ENCODE results near the gene SHPK. TPM values are rescaled to one million over a fixed set of nuclear protein-coding genes. Genes with fewer than 3 reads are reported as not detected.

SHPK gene
- total RNA-seq, 5 donors from 2014 or later (not counting 1 experiment from before 2014, with no cell fraction given): 6.4 to 12.3 (median 10.5) TPM

DNA sequence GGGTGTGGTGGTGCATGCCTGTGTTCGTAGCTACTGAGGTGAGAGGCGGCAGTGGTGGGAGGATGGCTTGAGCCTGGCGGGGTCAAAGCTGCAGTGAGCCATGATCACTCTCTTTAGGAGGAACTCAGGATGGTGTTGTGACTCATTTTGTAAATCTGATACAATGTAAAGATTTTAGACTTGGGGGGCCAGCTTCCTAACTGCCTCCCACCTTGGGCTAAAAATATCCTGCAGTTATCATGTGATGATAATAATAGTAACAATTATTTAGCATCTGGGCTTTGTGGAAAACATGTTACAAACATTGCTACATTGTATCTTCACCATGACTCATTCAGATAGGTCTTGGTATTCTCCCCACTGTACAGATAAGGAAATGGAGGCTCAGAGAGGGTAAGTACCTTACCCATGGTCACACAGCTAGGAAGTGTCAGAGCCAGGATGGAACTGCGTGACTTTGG is 7.9 kb upstream of the SHPK start:
- Mint-ChIP-seq H3K27ac (no peak overlapping the region), H3K9me3 (no peaks in the 10 kb centered on the region), H3K4me1 (peaks cover 0 to 7% (median 0%) of the 10 kb centered on the region in 3 donors), H3K4me3 (no peak overlapping the region), H3K36me3 (peaks cover 19% of the 10 kb centered on the region), H3K27me3 (no peaks in the 10 kb centered on the region)
- DNase-seq: no peak
- no peaks in the 10 kb centered on the region for H3K27me3 ChIP-seq (replicated peaks in 1 of 2; ENCODE audit: control insufficient read depth in 2 of 2, extremely low read depth in 1 of 2, insufficient read depth in 2 of 2, low read length in 1 of 2)
- no peak overlapping the region for H3K4me3 ChIP-seq (ENCODE audit: control insufficient read depth in 1 of 2, extremely low read depth in 1 of 2, low read length in 1 of 2)
- no peaks in the 10 kb centered on the region for H3K9me3 ChIP-seq
- no peak overlapping the region for H3K27ac ChIP-seq (ENCODE audit: low read length)
- no peak for ATAC-seq (replicated peaks in 1 of 4)
- CTCF ChIA-PET: no interaction called here
- 92% methylated on average over 3 of the region's 4 CpGs for WGBS (ENCODE audit: insufficient coverage)
- peaks cover 0 to 3% of the 10 kb centered on the region in 2 experiments for H3K4me1 ChIP-seq (ENCODE audit: control insufficient read depth in 1 of 2, extremely low read depth in 1 of 2, insufficient read depth in 2 of 2, low read length in 2 of 2)
- H3K36me3 ChIP-seq (ENCODE audit: control insufficient read depth in 2 of 2, extremely low read depth in 1 of 2, insufficient read depth in 1 of 2, low read length in 1 of 2): peaks cover 0 to 4% of the 10 kb centered on the region in 2 donors
- POLR2A ChIA-PET: no interaction called here

DNA sequence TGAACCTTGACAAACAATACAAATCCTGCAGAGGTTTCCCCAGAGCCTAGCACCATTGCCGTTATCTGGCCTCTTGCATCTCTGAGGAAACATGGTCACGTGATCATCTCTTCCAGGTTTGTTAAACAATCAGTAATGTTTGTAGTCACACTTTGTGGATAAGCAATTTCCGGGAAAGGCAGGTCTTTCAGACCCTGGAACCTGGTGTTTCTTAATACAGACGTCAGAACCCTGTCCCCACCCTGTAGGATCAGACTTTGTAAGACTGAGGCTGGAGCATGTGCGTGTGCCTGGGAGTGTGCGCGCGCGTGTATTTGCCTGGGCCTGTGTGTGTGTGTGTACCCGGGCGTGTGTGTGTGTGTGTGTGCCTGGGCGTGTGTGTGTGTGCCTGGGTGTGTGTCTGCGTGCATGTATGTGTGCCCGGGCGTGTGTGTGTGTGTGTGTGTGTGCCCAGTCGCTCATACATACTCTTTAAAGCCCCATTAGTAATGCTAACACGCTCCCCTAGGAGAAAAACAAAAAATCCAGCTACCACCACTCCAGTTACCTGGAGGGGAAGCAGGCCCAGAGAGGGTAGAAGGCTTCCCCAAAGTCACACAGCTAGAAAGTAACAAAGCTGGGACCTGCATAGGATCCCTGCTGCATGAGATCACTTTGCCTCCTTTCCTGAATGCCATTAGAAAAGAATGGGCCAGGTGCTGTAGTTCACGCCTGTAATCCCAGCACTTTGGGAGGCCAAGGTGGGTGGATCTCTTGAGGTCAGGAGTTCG is 5.9 kb upstream of the SHPK start:
- Mint-ChIP-seq H3K27me3 (no peaks in the 10 kb centered on the region), H3K4me1 (peaks cover 10 to 16% (median 11%) of the 10 kb centered on the region in 3 donors), H3K4me3 (no peak overlapping the region), H3K36me3 (peaks cover 15% of the 10 kb centered on the region), H3K27ac (no peak overlapping the region), H3K9me3 (no peaks in the 10 kb centered on the region)
- Histone ChIP-seq H3K27me3 (replicated peaks in 1 of 2; ENCODE audit: control insufficient read depth in 2 of 2, extremely low read depth in 1 of 2, insufficient read depth in 2 of 2, low read length in 1 of 2) (no peaks in the 10 kb centered on the region), H3K36me3 (ENCODE audit: control insufficient read depth in 2 of 2, extremely low read depth in 1 of 2, insufficient read depth in 1 of 2, low read length in 1 of 2) (no peaks in the 10 kb centered on the region), H3K4me1 (ENCODE audit: control insufficient read depth in 1 of 2, extremely low read depth in 1 of 2, insufficient read depth in 2 of 2, low read length in 2 of 2) (peaks cover 0 to 10% of the 10 kb centered on the region in 2 experiments), H3K27ac (ENCODE audit: low read length) (no peak overlapping the region), H3K9me3 (no peaks in the 10 kb centered on the region), H3K4me3 (ENCODE audit: control insufficient read depth in 1 of 2, extremely low read depth in 1 of 2, low read length in 1 of 2) (no peak overlapping the region)
- POLR2A ChIA-PET: no interaction called here
- CTCF ChIA-PET: no interaction called here
- WGBS (ENCODE audit: insufficient coverage): 95% methylated on average over 4 of the region's 19 CpGs
- DNase-seq: no peak
- no peak for ATAC-seq (replicated peaks in 1 of 4)

DNA sequence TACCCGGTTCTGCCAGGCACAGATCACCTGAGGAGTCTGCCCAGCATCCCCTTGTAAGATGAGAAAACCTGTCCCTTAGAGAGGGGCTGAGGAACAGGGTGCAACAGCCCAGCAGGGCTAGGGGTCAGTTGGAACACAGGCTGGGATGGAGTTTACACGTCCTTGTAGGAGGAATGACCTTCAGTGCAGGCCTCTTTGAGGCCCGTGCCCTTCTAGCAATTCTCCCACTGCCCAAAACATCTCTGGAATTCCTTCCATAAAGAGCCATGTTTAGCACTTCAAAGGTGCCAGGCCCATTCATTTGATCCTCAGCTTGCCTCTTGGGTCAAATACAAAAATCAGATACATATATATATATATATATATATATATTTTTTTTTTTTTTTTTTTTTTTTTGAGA is 5.0 kb upstream of the SHPK start:
- H3K27me3 Mint-ChIP-seq: no peaks in the 10 kb centered on the region
- H3K9me3 Mint-ChIP-seq: no peaks in the 10 kb centered on the region
- H3K27ac Mint-ChIP-seq: no peak overlapping the region
- no peaks in the 10 kb centered on the region for H3K36me3 ChIP-seq (ENCODE audit: control insufficient read depth in 2 of 2, extremely low read depth in 1 of 2, insufficient read depth in 1 of 2, low read length in 1 of 2)
- no peak overlapping the region for H3K4me3 Mint-ChIP-seq
- WGBS (ENCODE audit: insufficient coverage): 85% methylated on average over 1 of the region's 3 CpGs
- no peak for ATAC-seq (replicated peaks in 1 of 4)
- CTCF ChIA-PET: interaction anchor here in 1 of 2 donors (0.6 kb wide), 1 partner anchor 12 kb away, joined by 3 read pairs; no protein-coding TSS in a partner anchor
- no peak overlapping the region for H3K27ac ChIP-seq (ENCODE audit: low read length)
- H3K4me3 ChIP-seq (ENCODE audit: control insufficient read depth in 1 of 2, extremely low read depth in 1 of 2, low read length in 1 of 2): no peak overlapping the region
- peaks cover 10 to 16% (median 11%) of the 10 kb centered on the region in 3 donors for H3K4me1 Mint-ChIP-seq
- no peaks in the 10 kb centered on the region for H3K27me3 ChIP-seq (replicated peaks in 1 of 2; ENCODE audit: control insufficient read depth in 2 of 2, extremely low read depth in 1 of 2, insufficient read depth in 2 of 2, low read length in 1 of 2)
- POLR2A ChIA-PET: no interaction called here
- H3K4me1 ChIP-seq (ENCODE audit: control insufficient read depth in 1 of 2, extremely low read depth in 1 of 2, insufficient read depth in 2 of 2, low read length in 2 of 2): peaks cover 0 to 11% of the 10 kb centered on the region in 2 experiments
- H3K36me3 Mint-ChIP-seq: peaks cover 15% of the 10 kb centered on the region
- DNase-seq: no peak
- no peaks in the 10 kb centered on the region for H3K9me3 ChIP-seq

DNA sequence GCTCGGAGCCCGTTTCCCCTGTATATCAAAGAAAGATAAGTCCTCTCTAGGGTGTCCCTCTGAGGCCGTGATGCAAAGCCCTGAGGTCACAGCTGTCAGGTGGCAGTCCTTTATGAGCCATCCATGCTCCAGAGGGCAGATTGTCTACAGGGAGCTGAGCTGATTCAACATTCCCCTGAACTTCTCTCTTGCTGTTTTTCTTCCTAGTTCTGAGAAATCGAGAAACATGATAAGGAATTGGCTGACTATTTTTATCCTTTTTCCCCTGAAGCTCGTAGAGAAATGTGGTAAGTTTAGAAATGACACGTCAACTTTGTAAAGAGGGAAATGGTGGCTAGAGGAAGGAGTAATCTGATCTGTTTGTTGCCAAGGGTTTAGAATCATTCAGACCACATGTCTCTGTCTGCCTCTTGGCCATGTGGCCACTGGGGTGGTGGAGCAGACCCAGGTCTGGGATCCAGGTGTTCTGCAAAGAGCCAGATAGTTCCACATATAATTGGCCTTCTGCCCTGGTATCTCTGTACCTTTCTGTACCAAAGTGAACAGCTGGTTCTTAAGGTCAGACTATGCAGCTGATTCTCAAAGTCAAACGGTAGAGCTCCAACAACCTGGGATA is 4.0 kb upstream of the SHPK start:
- Histone ChIP-seq H3K27me3 (replicated peaks in 1 of 2; ENCODE audit: control insufficient read depth in 2 of 2, extremely low read depth in 1 of 2, insufficient read depth in 2 of 2, low read length in 1 of 2) (no peaks in the 10 kb centered on the region), H3K4me1 (ENCODE audit: control insufficient read depth in 1 of 2, extremely low read depth in 1 of 2, insufficient read depth in 2 of 2, low read length in 2 of 2) (peaks cover 3 to 19% of the 10 kb centered on the region in 2 experiments), H3K36me3 (ENCODE audit: control insufficient read depth in 2 of 2, extremely low read depth in 1 of 2, insufficient read depth in 1 of 2, low read length in 1 of 2) (no peaks in the 10 kb centered on the region), H3K27ac (ENCODE audit: low read length) (no peak overlapping the region), H3K4me3 (ENCODE audit: control insufficient read depth in 1 of 2, extremely low read depth in 1 of 2, low read length in 1 of 2) (no peak overlapping the region), H3K9me3 (no peaks in the 10 kb centered on the region)
- CTCF ChIA-PET: no interaction called here
- H3K27ac Mint-ChIP-seq: no peak overlapping the region
- H3K36me3 Mint-ChIP-seq: peaks cover 12% of the 10 kb centered on the region
- H3K27me3 Mint-ChIP-seq: no peaks in the 10 kb centered on the region
- DNase-seq (no peak), ATAC-seq (replicated peaks in 1 of 4) (no peak)
- peaks cover 14 to 20% (median 16%) of the 10 kb centered on the region in 3 donors for H3K4me1 Mint-ChIP-seq
- WGBS (ENCODE audit: insufficient coverage): 49% methylated on average over 4 of the region's 7 CpGs
- peak overlapping the region in 1 of 3 donors; percentile 3 for H3K4me3 Mint-ChIP-seq
- POLR2A ChIA-PET: no interaction called here
- no peaks in the 10 kb centered on the region for H3K9me3 Mint-ChIP-seq

DNA sequence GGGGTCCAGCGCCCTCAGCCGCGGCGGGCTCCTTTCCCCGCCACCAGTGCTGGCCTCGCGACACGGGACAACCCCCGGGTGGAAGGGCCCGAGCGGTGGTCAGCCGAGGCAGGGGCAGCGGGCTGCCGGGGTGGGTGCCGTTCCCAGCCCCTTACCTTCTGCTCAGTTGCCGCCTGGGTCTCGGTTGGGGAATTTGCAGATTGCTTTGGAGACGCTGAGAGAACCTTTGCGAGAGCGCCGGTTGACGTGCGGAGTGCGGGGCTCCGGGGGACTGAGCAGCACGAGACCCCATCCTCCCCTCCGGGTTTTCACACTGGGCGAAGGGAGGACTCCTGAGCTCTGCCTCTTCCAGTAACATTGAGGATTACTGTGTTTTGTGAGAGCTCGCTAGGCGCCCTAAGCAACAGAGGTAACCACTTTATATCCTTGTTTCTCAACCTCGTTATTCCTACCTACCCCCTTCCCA is 891 bp upstream of the SHPK start:
- CTCF ChIA-PET: interaction anchor here in 1 of 2 donors (0.6 to 1.4 kb wide), 5 partner anchors 11 to 850 kb away, joined by 3 to 8 read pairs (median 3); partner anchors contain the start of gene NCBP3

DNA sequence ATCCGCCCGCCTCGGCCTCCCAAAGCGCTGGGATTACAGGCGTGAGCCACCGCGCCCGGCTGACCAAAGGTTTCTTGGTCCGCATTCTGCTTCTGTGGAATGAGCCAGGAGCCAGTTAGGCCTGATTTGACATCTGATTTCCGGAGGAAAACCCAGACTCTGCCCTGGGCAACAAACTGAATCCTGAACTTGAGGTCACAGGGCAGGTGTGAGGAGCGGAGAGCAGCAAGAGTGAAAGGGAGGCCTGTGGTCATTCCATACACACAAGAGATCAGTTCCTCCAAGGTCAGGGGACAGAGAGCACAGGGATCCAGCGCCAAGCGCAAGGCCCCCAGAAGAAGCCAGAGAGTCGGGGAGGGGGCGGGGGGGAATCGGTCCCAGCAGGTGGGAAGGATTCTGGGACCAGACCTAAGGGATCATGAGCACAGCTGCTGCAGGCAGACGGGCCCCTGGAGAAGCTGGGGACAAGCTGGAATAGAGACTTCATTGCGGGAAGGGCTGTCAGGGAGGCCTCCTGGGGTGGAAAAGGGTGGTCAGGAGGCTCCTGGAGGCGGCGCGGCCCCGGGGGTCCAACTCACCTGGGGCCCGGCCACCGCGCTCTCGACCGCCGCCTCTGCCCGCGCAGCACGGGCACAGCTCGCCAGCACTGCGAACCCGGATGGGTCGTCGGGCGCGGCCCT is 436 bp downstream of the SHPK start:
- peaks cover 9% of the 10 kb centered on the region for H3K36me3 Mint-ChIP-seq
- ATAC-seq (replicated peaks in 1 of 4): peak in 3 of 4 experiments; percentile 28 to 30 (median 29)
- H3K27ac Mint-ChIP-seq: peak overlapping the region in 1 of 2 donors; percentile 36
- H3K4me3 ChIP-seq (ENCODE audit: control insufficient read depth in 1 of 2, extremely low read depth in 1 of 2, low read length in 1 of 2): peak overlapping the region; percentile 90 to 92
- DNase-seq: peak in 3 of 35 experiments; percentile 1 to 5 (median 1)
- POLR2A ChIA-PET: no interaction called here
- H3K27me3 Mint-ChIP-seq: no peaks in the 10 kb centered on the region
- no peaks in the 10 kb centered on the region for H3K9me3 Mint-ChIP-seq
- H3K4me3 Mint-ChIP-seq: peak overlapping the region; percentile 91 to 96 (median 96)
- no peaks in the 10 kb centered on the region for H3K27me3 ChIP-seq (replicated peaks in 1 of 2; ENCODE audit: control insufficient read depth in 2 of 2, extremely low read depth in 1 of 2, insufficient read depth in 2 of 2, low read length in 1 of 2)
- no peaks in the 10 kb centered on the region for H3K9me3 ChIP-seq
- H3K4me1 ChIP-seq (ENCODE audit: control insufficient read depth in 1 of 2, extremely low read depth in 1 of 2, insufficient read depth in 2 of 2, low read length in 2 of 2): peaks cover 3 to 25% of the 10 kb centered on the region in 2 experiments
- WGBS (ENCODE audit: insufficient coverage): 24% methylated on average over 38 of the region's 38 CpGs
- CTCF ChIA-PET: interaction anchor here in 1 of 2 donors (0.6 to 1.4 kb wide), 3 partner anchors 88 to 564 kb away, joined by 3 to 8 read pairs (median 4); partner anchors contain the start of genes HASPIN and NCBP3
- H3K4me1 Mint-ChIP-seq: peaks cover 23 to 37% (median 24%) of the 10 kb centered on the region in 3 donors
- no peak overlapping the region for H3K27ac ChIP-seq (ENCODE audit: low read length)
- H3K36me3 ChIP-seq (ENCODE audit: control insufficient read depth in 2 of 2, extremely low read depth in 1 of 2, insufficient read depth in 1 of 2, low read length in 1 of 2): peaks cover 0 to 2% of the 10 kb centered on the region in 2 donors

More for the DNA sequence above, 891 bp upstream of the SHPK start:
- WGBS (ENCODE audit: insufficient coverage): 5% methylated on average over 23 of the region's 31 CpGs
- POLR2A ChIA-PET: interaction anchor here in 1 of 2 donors (1.5 kb wide), 1 partner anchor 30 kb away, joined by 4 read pairs; no protein-coding TSS in a partner anchor
- Mint-ChIP-seq H3K36me3 (peaks cover 9% of the 10 kb centered on the region), H3K9me3 (no peaks in the 10 kb centered on the region), H3K27ac (peak overlapping the region; percentile 52 to 66), H3K4me1 (peaks cover 23 to 37% (median 24%) of the 10 kb centered on the region in 3 donors), H3K27me3 (no peaks in the 10 kb centered on the region), H3K4me3 (peak overlapping the region; percentile 91 to 96 (median 96))
- DNase-seq: peak in 9 of 35 experiments; percentile 3 to 40 (median 9)
- peak in 2 of 4 experiments; percentile 1 to 4 for ATAC-seq (replicated peaks in 1 of 4)
- Histone ChIP-seq H3K27ac (ENCODE audit: low read length) (no peak overlapping the region), H3K27me3 (replicated peaks in 1 of 2; ENCODE audit: control insufficient read depth in 2 of 2, extremely low read depth in 1 of 2, insufficient read depth in 2 of 2, low read length in 1 of 2) (no peaks in the 10 kb centered on the region), H3K36me3 (ENCODE audit: control insufficient read depth in 2 of 2, extremely low read depth in 1 of 2, insufficient read depth in 1 of 2, low read length in 1 of 2) (no peaks in the 10 kb centered on the region), H3K9me3 (no peaks in the 10 kb centered on the region), H3K4me3 (ENCODE audit: control insufficient read depth in 1 of 2, extremely low read depth in 1 of 2, low read length in 1 of 2) (peak overlapping the region; percentile 90 to 92), H3K4me1 (ENCODE audit: control insufficient read depth in 1 of 2, extremely low read depth in 1 of 2, insufficient read depth in 2 of 2, low read length in 2 of 2) (peaks cover 3 to 25% of the 10 kb centered on the region in 2 experiments)
